Smooth muscle cell (in vitro differentiated cells): ENCODE data around the gene POU3F3. TPM values are rescaled to one million over a fixed set of nuclear protein-coding genes. Genes with fewer than 3 reads are reported as not detected.

Experiments used
- DNase-seq: peaks from one replicate; lab custom pipeline; 2025; ENCODE audit not compliant: unreplicated experiment; lab: John Stamatoyannopoulos, UW
- H2AFZ ChIP-seq: fragments of 200-600 bp; sonication (generic); 2 replicates; pipeline ENCODE4 v1.6.0; 2016; ENCODE audit warnings: antibody characterized with exemption, low read depth, mild to moderate bottlenecking
- H3F3A ChIP-seq: fragments of 200-600 bp; sonication (generic); 2 replicates; pipeline ENCODE4 v1.6.0; 2017; ENCODE audit warnings: antibody characterized with exemption, low read depth
- H3K27ac ChIP-seq: fragments of 200-600 bp; sonication (generic); 2 replicates; pipeline ENCODE4 v1.5.1; 2016; ENCODE audit warnings: low read depth, mild to moderate bottlenecking
- H3K27me3 ChIP-seq: fragments of 200-600 bp; sonication (generic); 2 replicates; pipeline ENCODE4 v1.6.1; 2016; ENCODE audit warnings: low read depth, mild to moderate bottlenecking
- H3K36me3 ChIP-seq: fragments of 200-600 bp; sonication (generic); 2 replicates; pipeline ENCODE4 v1.5.1; 2016; ENCODE audit warnings: low read depth
- H3K4me1 ChIP-seq: fragments of 200-600 bp; sonication (generic); 2 replicates; pipeline ENCODE4 v1.5.1; 2016; ENCODE audit warnings: low read depth
- H3K4me2 ChIP-seq: fragments of 200-600 bp; sonication (generic); 2 replicates; pipeline ENCODE4 v1.6.0; 2016; ENCODE audit warnings: mild to moderate bottlenecking
- H3K4me3 ChIP-seq: fragments of 200-600 bp; sonication (generic); 2 replicates; pipeline ENCODE4 v1.5.1; 2016; ENCODE audit warnings: mild to moderate bottlenecking
- H3K79me2 ChIP-seq: fragments of 200-600 bp; sonication (generic); 2 replicates; pipeline ENCODE4 v1.6.0; 2016; ENCODE audit warnings: low read depth, mild to moderate bottlenecking
- H3K9ac ChIP-seq: fragments of 200-600 bp; sonication (generic); 2 replicates; pipeline ENCODE4 v1.6.0; 2016; ENCODE audit warnings: low read depth
- H3K9me3 ChIP-seq: fragments of 200-600 bp; sonication (generic); replicated peaks from 2 replicates; pipeline ENCODE4 v1.5.1; 2016; ENCODE audit warnings: low read depth
- H4K20me1 ChIP-seq: fragments of 200-600 bp; sonication (generic); 2 replicates; pipeline ENCODE4 v1.6.0; 2016; ENCODE audit warnings: low read depth
- CTCF ChIP-seq: fragments of 200-600 bp; sonication (generic); IDR thresholded peaks from 2 replicates; pipeline ENCODE4 v1.5.1; 2017; ENCODE audit warnings: borderline replicate concordance, mild to moderate bottlenecking, antibody characterized with exemption; ENCODE audit not compliant: insufficient read depth, poor library complexity, severe bottlenecking
- WGBS: methylation state at CpG from one replicate; pipeline ENCODE4 v1.1.7; 2016; ENCODE audit warnings: low lambda C conversion rate; 5-methylcytosine and 5-hydroxymethylcytosine counted together
- polyA plus RNA-seq: library from polyadenylated mRNA; unstranded; fragments of >200 nt; fragmentation: Nextera tagmentation; extraction: Ambion mirVana; gene quantifications from 2 replicates; pipeline ENCODE4 v1.2.1, GENCODE V29; 2016
- total RNA-seq: library from RNA; depleted of rRNA; stranded (reverse); fragments of >200 nt; gene quantifications from 2 replicates; pipeline ENCODE4 v1.2.3, GENCODE V29; 2014

The POU3F3 gene
- total and polyA plus RNA-seq, 2 experiments from 2014 or later = not detected

DNA sequence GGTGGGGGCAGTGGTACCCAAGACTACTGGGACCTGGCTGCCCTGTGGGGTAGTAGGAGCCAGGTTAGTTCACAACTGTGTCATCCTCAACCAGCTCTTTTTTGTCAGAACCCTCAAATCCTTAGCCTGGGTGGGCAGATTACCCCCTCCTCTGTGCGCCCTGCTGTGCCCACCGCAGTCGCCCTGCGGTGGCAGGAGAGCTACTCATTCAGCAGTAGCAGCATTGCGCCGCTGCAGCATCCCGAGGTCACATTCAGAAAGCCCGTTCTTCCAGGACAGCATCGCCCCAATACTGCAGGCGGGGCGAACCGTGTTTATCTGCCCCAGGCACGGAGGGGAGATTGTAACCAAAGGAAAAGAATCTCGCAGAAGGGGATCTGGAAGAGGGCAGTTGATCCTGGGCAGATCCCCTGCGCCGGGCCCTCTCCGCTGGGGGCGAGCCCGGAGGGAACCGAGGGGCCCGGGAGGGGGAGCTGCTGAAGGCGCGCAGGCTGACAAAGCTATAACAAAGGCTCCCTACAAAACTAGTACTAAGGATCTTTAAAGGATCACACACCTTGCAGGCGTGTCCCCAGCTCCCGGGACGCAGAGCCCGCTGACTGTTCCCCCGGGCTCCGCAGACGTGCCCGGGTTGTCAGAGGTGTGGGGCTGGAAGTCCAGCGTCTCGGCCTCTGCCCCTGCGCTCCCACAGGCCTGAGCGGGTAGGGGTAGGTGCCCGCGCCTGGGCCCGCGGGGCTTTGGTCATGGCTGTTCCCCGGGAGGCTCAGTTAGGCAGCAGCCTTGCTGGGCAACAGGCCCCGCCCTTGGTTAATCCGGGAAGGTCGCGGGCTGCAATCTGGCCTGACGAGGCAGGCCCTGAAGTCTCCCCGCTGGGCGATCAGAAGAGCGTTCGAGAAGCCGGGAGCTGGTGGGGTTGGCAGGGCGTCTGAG is 13.2 kb downstream of the POU3F3 start:
- no peak overlapping the region for H3K27ac ChIP-seq
- peak overlapping the region; percentile 33 for H3K4me2 ChIP-seq
- H3K4me1 ChIP-seq = peaks cover 21% of the 10 kb centered on the region
- H3K27me3 ChIP-seq = peaks cover 100% of the 10 kb centered on the region
- no peaks in the 10 kb centered on the region for H3F3A ChIP-seq
- no peak overlapping the region for H3K9ac ChIP-seq
- H4K20me1 ChIP-seq = no peaks in the 10 kb centered on the region
- H3K36me3 ChIP-seq = no peaks in the 10 kb centered on the region
- DNase-seq = no peak
- no peak overlapping the region for H3K4me3 ChIP-seq
- no peaks in the 10 kb centered on the region for H3K9me3 ChIP-seq
- no peak overlapping the region for H2AFZ ChIP-seq
- WGBS = 2% methylated on average over 51 of the region's 51 CpGs
- H3K79me2 ChIP-seq = no peaks in the 10 kb centered on the region
- no peak for TF ChIP-seq CTCF

- Histone ChIP-seq H4K20me1 (no peaks in the 10 kb centered on the region), H2AFZ (no peak overlapping the region), H3K27ac (no peak overlapping the region), H3K4me1 (peaks cover 20% of the 10 kb centered on the region), H3F3A (no peaks in the 10 kb centered on the region), H3K36me3 (no peaks in the 10 kb centered on the region), H3K4me3 (no peak overlapping the region), H3K79me2 (no peaks in the 10 kb centered on the region), H3K4me2 (no peak overlapping the region), H3K9me3 (no peaks in the 10 kb centered on the region), H3K9ac (no peak overlapping the region), H3K27me3 (peaks cover 100% of the 10 kb centered on the region)
- DNase-seq = no peak
- TF ChIP-seq CTCF = no peak
- 14% methylated on average over 29 of the region's 33 CpGs for WGBS
Measured at GRCh38 chr2:104867813-104868504, 14.0 kb downstream of the POU3F3 start.

DNA sequence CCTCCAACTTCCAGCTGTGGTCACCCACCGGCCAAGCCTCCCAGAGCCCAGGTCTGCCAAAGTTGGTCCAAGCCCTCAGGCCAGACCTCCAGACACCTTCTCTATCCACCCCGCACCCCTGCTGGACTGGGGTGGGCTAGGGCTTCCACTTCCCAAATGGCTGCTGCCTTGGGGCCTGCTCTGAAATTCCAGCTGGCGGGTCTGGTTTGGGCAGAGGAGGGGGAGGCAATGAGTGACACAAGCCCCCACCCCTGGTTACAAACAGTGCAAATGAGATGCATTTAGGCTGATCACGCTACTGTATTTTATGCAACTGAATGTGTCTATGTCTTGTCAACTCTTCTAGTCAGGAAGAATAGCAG is 14.6 kb downstream of the POU3F3 start:
- H3K27ac ChIP-seq = no peak overlapping the region
- H2AFZ ChIP-seq = no peak overlapping the region
- no peak for DNase-seq
- no peak overlapping the region for H3K4me2 ChIP-seq
- no peak for TF ChIP-seq CTCF
- H3K4me3 ChIP-seq = no peak overlapping the region
- no peak overlapping the region for H3K9ac ChIP-seq
- peaks cover 20% of the 10 kb centered on the region for H3K4me1 ChIP-seq
- H3K36me3 ChIP-seq = no peaks in the 10 kb centered on the region
- H3F3A ChIP-seq = no peaks in the 10 kb centered on the region
- no peaks in the 10 kb centered on the region for H4K20me1 ChIP-seq
- no peaks in the 10 kb centered on the region for H3K9me3 ChIP-seq
- 28% methylated on average over 4 of the region's 4 CpGs for WGBS
- H3K79me2 ChIP-seq = no peaks in the 10 kb centered on the region
- peaks cover 100% of the 10 kb centered on the region for H3K27me3 ChIP-seq
